ENCODE data around the gene DDX10.

DNA sequence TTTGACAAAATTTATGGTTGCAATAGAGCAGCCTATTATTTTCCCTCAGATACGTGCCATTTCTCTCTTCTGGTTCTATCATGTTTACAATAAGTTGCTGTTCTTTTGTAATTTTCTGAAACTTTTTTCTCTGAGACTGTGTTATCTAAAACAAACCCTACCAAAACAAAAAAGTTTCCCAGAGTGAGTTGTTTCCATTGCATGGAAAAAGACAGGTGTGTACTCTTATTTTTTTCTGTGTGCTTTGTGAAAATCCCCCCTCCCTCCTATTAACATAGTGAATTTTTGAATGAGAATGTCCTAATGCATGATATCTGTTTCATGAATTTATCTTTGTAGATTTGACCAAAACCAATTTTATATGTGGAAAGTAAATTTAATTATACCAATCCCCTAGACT is 137.6 kb downstream of the DDX10 start:
- TF ChIP-seq CTCF (IDR thresholded peaks at IDR 0.05) (no peak), POLR2A (IDR thresholded peaks at IDR 0.05) (no peak)

Data from testis (tissue), 2 donors.